Stimulated activated CD8-positive, alpha-beta memory T cell treated with anti-CD3 and anti-CD28 coated beads, Interleukin-4, amount 100 ng/mL, for 24 hours (primary cell): Measurements from ENCODE around the gene CCDC190.
"Not testable (repeated sequence)": the region's sequence is repeated elsewhere in the genome, so short reads cannot be mapped to it uniquely, and the experiment has no call there.

ENCODE experiments used
- DNase-seq: peaks from one replicate; pipeline ENCODE4 v3.0.0-alpha.2; 2020; ENCODE audit warnings: low read depth

CCDC190 gene

GRCh38 chr1:162861101-162861500 lies at the start of gene CCDC190:
CCDC190 (minus strand) TSS chr1:162861175; CDS start chr1:162859646, 1,529 bp downstream.
- no peak for DNase-seq

- DNase-seq, result no peak
Measured at GRCh38 chr1:162910161-162910560, 49.2 kb upstream of the CCDC190 start.

- DNase-seq, result no peak
Measured at GRCh38 chr1:162908780-162909179, 47.8 kb upstream of the CCDC190 start.

- no peak for DNase-seq
Measured at GRCh38 chr1:162908236-162908635, 47.3 kb upstream of the CCDC190 start.

GRCh38 chr1:162906485-162906884 lies 45.5 kb upstream of the CCDC190 start:
- no peak for DNase-seq

- no peak for DNase-seq
Measured at GRCh38 chr1:162905174-162906158, 44.5 kb upstream of the CCDC190 start.

- DNase-seq, result no peak
Measured at GRCh38 chr1:162904579-162904978, 43.6 kb upstream of the CCDC190 start.

- DNase-seq, result no peak
Measured at GRCh38 chr1:162904023-162904422, 43.0 kb upstream of the CCDC190 start.

- DNase-seq, result no peak
Measured at GRCh38 chr1:162903246-162903645, 42.3 kb upstream of the CCDC190 start.

- no peak for DNase-seq
Measured at GRCh38 chr1:162902416-162902815, 41.4 kb upstream of the CCDC190 start.

GRCh38 chr1:162901243-162901642 lies 40.3 kb upstream of the CCDC190 start:
- DNase-seq, result no peak

GRCh38 chr1:162899422-162900146 lies 38.6 kb upstream of the CCDC190 start:
- no peak for DNase-seq

- no peak for DNase-seq
Measured at GRCh38 chr1:162893612-162893908, 32.6 kb upstream of the CCDC190 start.

- no peak for DNase-seq
Measured at GRCh38 chr1:162892906-162893611, 32.1 kb upstream of the CCDC190 start.

- DNase-seq, result no peak
Measured at GRCh38 chr1:162889989-162890388, 29.0 kb upstream of the CCDC190 start.

- DNase-seq, result no peak
Measured at GRCh38 chr1:162886705-162887104, 25.7 kb upstream of the CCDC190 start.

GRCh38 chr1:162885265-162885664 lies 24.3 kb upstream of the CCDC190 start:
- DNase-seq, result no peak

- no peak for DNase-seq
Measured at GRCh38 chr1:162884831-162885230, 23.9 kb upstream of the CCDC190 start.

GRCh38 chr1:162882248-162882674 lies 21.3 kb upstream of the CCDC190 start:
- DNase-seq, result no peak

- no peak for DNase-seq
Measured at GRCh38 chr1:162881590-162881989, 20.6 kb upstream of the CCDC190 start.

- not testable (repeated sequence) for DNase-seq
Measured at GRCh38 chr1:162880617-162881016, 19.6 kb upstream of the CCDC190 start.

GRCh38 chr1:162878000-162878596 lies 17.1 kb upstream of the CCDC190 start:
- DNase-seq, result no peak
